Left ventricle myocardium inferior (tissue), 1 donor: ENCODE results near the gene RTN4IP1. TPM values are rescaled to one million over a fixed set of nuclear protein-coding genes. Genes with fewer than 3 reads are reported as not detected.
A peak's percentile ranks its signal among the peaks of the same experiment; 100 is the strongest.
"Not testable (repeated sequence)": the region's sequence is repeated elsewhere in the genome, so short reads cannot be mapped to it uniquely, and the experiment has no call there.

Experiments
- DNase-seq: peaks from one replicate; pipeline ENCODE4 v3.0.0-alpha.2; 2020
- H3K27ac ChIP-seq: fragments of 200-600 bp; replicated peaks from 2 replicates; pipeline ENCODE4 v1.8.0; 2021
- H3K27me3 ChIP-seq: fragments of 200-600 bp; 2 replicates; pipeline ENCODE4 v1.8.0; 2021; ENCODE audit warnings: low read depth
- H3K36me3 ChIP-seq: fragments of 200-600 bp; 2 replicates; pipeline ENCODE4 v1.8.0; 2021
- H3K4me1 ChIP-seq: fragments of 200-600 bp; 2 replicates; pipeline ENCODE4 v1.8.0; 2021
- H3K4me3 ChIP-seq: fragments of 200-600 bp; 2 replicates; pipeline ENCODE4 v1.8.0; 2021; ENCODE audit warnings: mild to moderate bottlenecking, moderate library complexity
- H3K9me3 ChIP-seq: fragments of 200-600 bp; replicated peaks from 2 replicates; pipeline ENCODE4 v1.8.0; 2021
- CTCF ChIP-seq: fragments of 200-600 bp; IDR thresholded peaks from 2 replicates; pipeline ENCODE4 v1.8.0; 2021; ENCODE audit warnings: antibody characterized with exemption, mild to moderate bottlenecking, borderline replicate concordance
- intact Hi-C: fragments of 100-400 bp; cut with micrococcal nuclease; formaldehyde crosslinking; loops from one replicate; pipeline ENCODE4 v1.11.0; 2022
- total RNA-seq: library from RNA; stranded (reverse); fragmentation: NEBNext Ultra II Directional; extraction: Animal tissue kit (Norgen Biotek cat#: 25700); gene quantifications from one replicate; pipeline ENCODE4 v1.2.1, GENCODE V29; 2021
- donor health status: DM: no; HTN: yes; CAD: no; lungs with severe emphysema.

Gene RTN4IP1
- total RNA-seq, 1 donor from 2014 or later: 21.5 TPM

- Histone ChIP-seq H3K36me3 (peaks cover 7% of the 10 kb centered on the region), H3K27ac (no peak overlapping the region), H3K4me3 (no peak overlapping the region), H3K4me1 (no peaks in the 10 kb centered on the region), H3K9me3 (no peaks in the 10 kb centered on the region), H3K27me3 (no peaks in the 10 kb centered on the region)
- no peak for DNase-seq
- intact Hi-C loops: no loop called here
- TF ChIP-seq CTCF: no peak
Measured at GRCh38 chr6:106553440-106553839, 75.9 kb downstream of the RTN4IP1 start.

- DNase-seq: no peak
- peaks cover 7% of the 10 kb centered on the region for H3K36me3 ChIP-seq
- no peaks in the 10 kb centered on the region for H3K27me3 ChIP-seq
- H3K4me3 ChIP-seq: no peak overlapping the region
- intact Hi-C loops: no loop called here
- no peak overlapping the region for H3K27ac ChIP-seq
- H3K9me3 ChIP-seq: no peaks in the 10 kb centered on the region
- H3K4me1 ChIP-seq: peaks cover 17% of the 10 kb centered on the region
- no peak for TF ChIP-seq CTCF
Measured at GRCh38 chr6:106551155-106551554, 78.1 kb downstream of the RTN4IP1 start.

- no peak overlapping the region for H3K4me3 ChIP-seq
- peaks cover 7% of the 10 kb centered on the region for H3K36me3 ChIP-seq
- no peaks in the 10 kb centered on the region for H3K27me3 ChIP-seq
- peaks cover 20% of the 10 kb centered on the region for H3K4me1 ChIP-seq
- intact Hi-C loops: no loop called here
- no peaks in the 10 kb centered on the region for H3K9me3 ChIP-seq
- no peak overlapping the region for H3K27ac ChIP-seq
- no peak for TF ChIP-seq CTCF
- DNase-seq: no peak
Measured at GRCh38 chr6:106549521-106549920, 79.8 kb downstream of the RTN4IP1 start.

GRCh38 chr6:106548926-106549455 is 80.3 kb downstream of the RTN4IP1 start:
- H3K36me3 ChIP-seq, H3K9me3 ChIP-seq, H3K4me3 ChIP-seq, H3K27ac ChIP-seq, intact Hi-C loops, H3K27me3 ChIP-seq, DNase-seq: not testable (repeated sequence)
- peaks cover 20% of the 10 kb centered on the region for H3K4me1 ChIP-seq

- no peaks in the 10 kb centered on the region for H3K9me3 ChIP-seq
- intact Hi-C loops: no loop called here
- peak overlapping the region; percentile 63 for H3K27ac ChIP-seq
- no peak for DNase-seq
- no peak overlapping the region for H3K4me3 ChIP-seq
- TF ChIP-seq CTCF: no peak
- H3K27me3 ChIP-seq: no peaks in the 10 kb centered on the region
- H3K4me1 ChIP-seq: peaks cover 20% of the 10 kb centered on the region
- H3K36me3 ChIP-seq: no peaks in the 10 kb centered on the region
Measured at GRCh38 chr6:106547601-106548453, 81.5 kb downstream of the RTN4IP1 start.

GRCh38 chr6:106546691-106547414 is 82.4 kb downstream of the RTN4IP1 start:
- Histone ChIP-seq H3K4me3 (no peak overlapping the region), H3K27ac (peak overlapping the region; percentile 63), H3K4me1 (peaks cover 20% of the 10 kb centered on the region), H3K27me3 (no peaks in the 10 kb centered on the region), H3K9me3 (no peaks in the 10 kb centered on the region), H3K36me3 (no peaks in the 10 kb centered on the region)
- no peak for DNase-seq
- intact Hi-C loops: no loop called here
- no peak for TF ChIP-seq CTCF
